Measurements from ENCODE around the gene NASP. TPM values are rescaled to one million over a fixed set of nuclear protein-coding genes. Genes with fewer than 3 reads are reported as not detected.

NASP gene
- polyA plus RNA-seq, 1 experiment: 74.8 TPM

DNA sequence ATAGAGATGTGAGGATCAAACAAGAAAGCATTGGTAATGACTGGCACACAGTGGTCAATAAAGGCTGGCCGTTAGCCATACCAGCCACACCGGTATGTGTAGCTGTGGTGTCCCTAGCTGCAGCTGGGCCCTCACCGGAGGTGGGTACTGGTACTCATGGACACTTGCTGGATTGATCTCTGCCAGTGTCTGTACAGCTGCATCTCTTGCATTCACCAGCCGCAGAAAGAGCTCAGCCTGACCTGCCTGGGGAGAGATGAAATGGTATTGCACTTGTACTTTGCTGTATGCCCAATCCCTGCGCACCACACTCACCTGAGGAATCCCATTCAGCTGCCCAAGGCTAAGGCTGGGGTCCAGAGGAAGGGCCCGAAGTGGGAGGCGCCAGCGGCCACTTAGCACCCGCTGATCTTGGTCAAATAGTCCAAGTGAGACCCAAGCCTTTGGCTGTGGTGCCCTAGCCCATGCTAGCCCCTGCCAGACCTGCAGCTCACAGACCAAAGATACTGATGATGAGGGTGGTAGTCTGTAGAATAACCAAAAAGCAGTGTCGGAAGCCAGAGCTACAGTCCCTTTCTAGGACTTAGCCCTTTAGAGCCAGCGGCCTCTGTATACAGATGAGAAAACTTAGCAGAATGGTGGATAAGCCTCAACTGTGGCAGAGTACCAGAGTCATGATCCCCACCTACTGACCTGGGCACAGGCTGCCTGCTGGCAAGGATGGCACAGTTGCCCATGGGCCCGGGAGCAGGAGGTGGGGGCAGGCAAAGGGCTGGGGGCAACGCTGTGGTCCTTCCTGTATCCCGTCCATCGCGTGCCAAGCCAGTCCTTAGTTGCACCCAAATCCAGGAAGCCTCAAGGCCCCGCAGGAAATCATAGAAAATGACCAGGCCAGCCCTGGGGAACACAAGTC, 37.0 kb downstream of the NASP start:
- POLR2A ChIA-PET: interaction anchor here (0.9 kb wide), 1 partner anchor 9 kb away, joined by 3 read pairs; no protein-coding TSS in a partner anchor
- Histone ChIP-seq H3K27me3 (ENCODE audit: control insufficient read depth, insufficient read depth, low read length) (no peaks in the 10 kb centered on the region), H3K9me3 (ENCODE audit: control insufficient read depth, insufficient read depth, low read length) (peaks cover 6% of the 10 kb centered on the region; the same call in 1 of the 2 replicates), H3K4me3 (ENCODE audit: low read depth, low read length) (no peak overlapping the region), H3K27ac (ENCODE audit: low read depth, low read length) (no peak overlapping the region)
- no peak for DNase-seq (ENCODE audit: low read depth, low spot score)
- CTCF ChIA-PET: no interaction called here
- TF ChIP-seq, protein P1, sequence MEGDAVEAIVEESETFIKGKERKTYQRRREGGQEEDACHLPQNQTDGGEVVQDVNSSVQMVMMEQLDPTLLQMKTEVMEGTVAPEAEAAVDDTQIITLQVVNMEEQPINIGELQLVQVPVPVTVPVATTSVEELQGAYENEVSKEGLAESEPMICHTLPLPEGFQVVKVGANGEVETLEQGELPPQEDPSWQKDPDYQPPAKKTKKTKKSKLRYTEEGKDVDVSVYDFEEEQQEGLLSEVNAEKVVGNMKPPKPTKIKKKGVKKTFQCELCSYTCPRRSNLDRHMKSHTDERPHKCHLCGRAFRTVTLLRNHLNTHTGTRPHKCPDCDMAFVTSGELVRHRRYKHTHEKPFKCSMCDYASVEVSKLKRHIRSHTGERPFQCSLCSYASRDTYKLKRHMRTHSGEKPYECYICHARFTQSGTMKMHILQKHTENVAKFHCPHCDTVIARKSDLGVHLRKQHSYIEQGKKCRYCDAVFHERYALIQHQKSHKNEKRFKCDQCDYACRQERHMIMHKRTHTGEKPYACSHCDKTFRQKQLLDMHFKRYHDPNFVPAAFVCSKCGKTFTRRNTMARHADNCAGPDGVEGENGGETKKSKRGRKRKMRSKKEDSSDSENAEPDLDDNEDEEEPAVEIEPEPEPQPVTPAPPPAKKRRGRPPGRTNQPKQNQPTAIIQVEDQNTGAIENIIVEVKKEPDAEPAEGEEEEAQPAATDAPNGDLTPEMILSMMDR (IDR thresholded peaks at IDR 0.05; ENCODE audit: low read depth, low read length): no peak

GRCh38 chr1:45621501-45621836, 37.6 kb downstream of the NASP start:
- DNase-seq (ENCODE audit: low read depth, low spot score): no peak
- ChIA-PET CTCF (no interaction called here), POLR2A (interaction anchor here (0.6 kb wide), 1 partner anchor 289 kb away, joined by 4 read pairs; no protein-coding TSS in a partner anchor)

GRCh38 chr1:45621895-45622523, 38.2 kb downstream of the NASP start:
- POLR2A ChIA-PET: interaction anchor here (0.6 kb wide), 1 partner anchor 288 kb away, joined by 4 read pairs; no protein-coding TSS in a partner anchor

More at GRCh38 chr1:45621501-45621836, 37.6 kb downstream of the NASP start:
- H3K9me3 ChIP-seq (ENCODE audit: control insufficient read depth, insufficient read depth, low read length): peaks cover 6% of the 10 kb centered on the region; the same call in 1 of the 2 replicates
- peak overlapping the region; percentile 11 for H3K27ac ChIP-seq (ENCODE audit: low read depth, low read length)
- TF ChIP-seq, protein P1 (IDR thresholded peaks at IDR 0.05; ENCODE audit: low read depth, low read length): no peak
- H3K4me3 ChIP-seq (ENCODE audit: low read depth, low read length): no peak overlapping the region
- no peaks in the 10 kb centered on the region for H3K27me3 ChIP-seq (ENCODE audit: control insufficient read depth, insufficient read depth, low read length)

DNA sequence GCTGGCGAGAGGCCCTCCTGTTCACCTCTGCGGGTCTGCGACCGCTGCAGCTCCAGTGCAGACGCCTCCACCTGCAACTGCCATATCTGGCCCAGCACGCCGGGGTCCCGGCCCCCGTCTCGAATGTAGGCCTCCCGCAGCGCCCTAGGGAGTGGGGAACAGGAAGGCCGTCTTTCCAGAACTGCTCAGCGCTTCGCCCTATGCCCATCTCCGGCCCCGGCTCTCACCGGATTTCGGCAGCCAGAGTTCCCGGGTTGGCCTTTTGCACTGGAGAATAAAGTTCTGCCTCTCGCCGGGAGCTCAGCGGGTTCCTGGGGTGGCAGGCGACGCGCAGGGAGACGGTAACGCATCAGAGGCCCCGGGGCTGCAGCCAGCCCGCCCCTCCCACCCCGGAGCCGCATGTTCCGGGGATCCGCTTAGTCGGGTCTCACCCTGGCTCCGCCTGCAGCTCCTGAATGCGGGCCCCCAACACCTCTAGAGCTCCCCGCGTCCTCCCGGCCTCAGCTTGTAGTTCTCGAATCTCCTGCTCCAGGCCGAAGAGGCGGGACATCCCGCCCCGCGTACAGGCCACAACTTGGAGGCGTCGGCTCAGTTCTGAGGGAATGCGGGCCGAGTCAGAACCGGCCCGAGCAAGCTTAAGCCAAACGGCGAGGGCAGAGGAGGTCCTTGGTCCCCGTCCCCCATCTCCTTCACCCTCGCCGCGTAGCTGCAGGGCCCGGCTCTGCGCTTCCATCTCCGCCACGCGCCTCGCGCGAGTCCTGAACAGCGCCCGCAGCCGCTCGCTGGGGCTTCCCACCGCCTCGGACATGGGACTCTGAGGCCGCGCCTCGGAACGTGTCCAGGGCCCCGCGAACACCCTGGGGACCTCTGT, 38.9 kb downstream of the NASP start:
- Histone ChIP-seq H3K4me3 (ENCODE audit: low read depth, low read length) (no peak overlapping the region), H3K9me3 (ENCODE audit: control insufficient read depth, insufficient read depth, low read length) (peaks cover 6% of the 10 kb centered on the region; the same call in 1 of the 2 replicates), H3K27me3 (ENCODE audit: control insufficient read depth, insufficient read depth, low read length) (no peaks in the 10 kb centered on the region), H3K27ac (ENCODE audit: low read depth, low read length) (no peak overlapping the region)
- POLR2A ChIA-PET: no interaction called here
- CTCF ChIA-PET: interaction anchor here (0.6 kb wide), 1 partner anchor 69 kb away, joined by 6 read pairs; no protein-coding TSS in a partner anchor
- TF ChIP-seq, protein P1 (IDR thresholded peaks at IDR 0.05; ENCODE audit: low read depth, low read length): no peak
- DNase-seq (ENCODE audit: low read depth, low spot score): no peak

More at GRCh38 chr1:45621895-45622523, 38.2 kb downstream of the NASP start:
- Histone ChIP-seq H3K27me3 (ENCODE audit: control insufficient read depth, insufficient read depth, low read length) (no peaks in the 10 kb centered on the region), H3K4me3 (ENCODE audit: low read depth, low read length) (no peak overlapping the region), H3K27ac (ENCODE audit: low read depth, low read length) (no peak overlapping the region), H3K9me3 (ENCODE audit: control insufficient read depth, insufficient read depth, low read length) (peaks cover 6% of the 10 kb centered on the region; the same call in 1 of the 2 replicates)
- CTCF ChIA-PET: no interaction called here
- no peak for DNase-seq (ENCODE audit: low read depth, low spot score)
- TF ChIP-seq, protein P1 (IDR thresholded peaks at IDR 0.05; ENCODE audit: low read depth, low read length): no peak

Measured in AG04450 (cell line).